ENCODE measurements around the gene SDC3.

SDC3 gene

DNA sequence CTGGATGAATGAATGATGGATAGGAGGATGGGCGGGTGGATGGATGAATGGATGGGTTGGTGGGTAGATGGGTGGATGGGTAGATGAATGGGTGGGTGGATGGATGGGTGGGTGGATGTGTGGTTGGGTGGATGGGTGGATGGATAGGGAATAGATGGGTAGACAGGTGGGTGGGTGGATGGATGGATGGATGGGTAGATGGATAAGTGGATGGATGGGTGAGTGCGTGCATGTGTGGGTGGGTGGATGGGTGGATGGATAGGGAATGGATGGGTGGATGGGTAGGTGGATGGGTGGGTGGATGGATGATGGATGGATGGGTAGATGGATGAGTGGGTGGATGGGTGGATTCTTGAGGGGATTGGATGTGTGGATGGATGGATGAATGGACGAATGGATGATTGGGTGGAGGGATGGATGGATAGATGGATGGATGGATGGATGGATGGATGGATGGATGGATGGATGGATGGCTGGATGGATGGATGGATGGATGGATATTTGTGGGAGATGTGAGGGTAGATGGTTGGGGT, 68.7 kb downstream of the SDC3 start:
- TF ChIP-seq, protein P1, sequence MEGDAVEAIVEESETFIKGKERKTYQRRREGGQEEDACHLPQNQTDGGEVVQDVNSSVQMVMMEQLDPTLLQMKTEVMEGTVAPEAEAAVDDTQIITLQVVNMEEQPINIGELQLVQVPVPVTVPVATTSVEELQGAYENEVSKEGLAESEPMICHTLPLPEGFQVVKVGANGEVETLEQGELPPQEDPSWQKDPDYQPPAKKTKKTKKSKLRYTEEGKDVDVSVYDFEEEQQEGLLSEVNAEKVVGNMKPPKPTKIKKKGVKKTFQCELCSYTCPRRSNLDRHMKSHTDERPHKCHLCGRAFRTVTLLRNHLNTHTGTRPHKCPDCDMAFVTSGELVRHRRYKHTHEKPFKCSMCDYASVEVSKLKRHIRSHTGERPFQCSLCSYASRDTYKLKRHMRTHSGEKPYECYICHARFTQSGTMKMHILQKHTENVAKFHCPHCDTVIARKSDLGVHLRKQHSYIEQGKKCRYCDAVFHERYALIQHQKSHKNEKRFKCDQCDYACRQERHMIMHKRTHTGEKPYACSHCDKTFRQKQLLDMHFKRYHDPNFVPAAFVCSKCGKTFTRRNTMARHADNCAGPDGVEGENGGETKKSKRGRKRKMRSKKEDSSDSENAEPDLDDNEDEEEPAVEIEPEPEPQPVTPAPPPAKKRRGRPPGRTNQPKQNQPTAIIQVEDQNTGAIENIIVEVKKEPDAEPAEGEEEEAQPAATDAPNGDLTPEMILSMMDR (conservative IDR thresholded peaks at IDR 0.05; ENCODE audit: low read length): no peak
- no peak overlapping the region for H3K4me3 ChIP-seq (ENCODE audit: low read length)
- DNase-seq (ENCODE audit: low read depth): no peak

DNA sequence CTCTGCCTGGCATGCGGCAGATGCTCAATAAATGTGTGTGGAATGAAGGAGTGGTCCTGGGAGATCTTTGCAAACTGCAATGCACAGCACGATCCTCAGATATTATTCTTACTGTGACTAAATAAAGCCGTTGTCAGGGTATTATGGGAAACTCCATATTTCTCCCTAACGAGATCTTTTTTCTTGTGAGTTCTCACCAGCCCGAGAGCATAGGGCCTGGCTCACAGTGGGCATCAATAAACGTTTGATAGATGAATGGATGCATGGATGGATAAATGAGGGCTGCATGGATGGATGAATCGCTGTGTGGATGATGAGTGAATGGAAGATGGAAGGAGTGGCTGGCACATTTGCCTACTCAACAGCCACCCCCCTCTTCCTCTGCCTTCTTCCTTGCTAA, 69.6 kb downstream of the SDC3 start:
- no peak overlapping the region for H3K4me3 ChIP-seq (ENCODE audit: low read length)
- DNase-seq (ENCODE audit: low read depth): no peak
- TF ChIP-seq, protein P1 (conservative IDR thresholded peaks at IDR 0.05; ENCODE audit: low read length): no peak

DNA sequence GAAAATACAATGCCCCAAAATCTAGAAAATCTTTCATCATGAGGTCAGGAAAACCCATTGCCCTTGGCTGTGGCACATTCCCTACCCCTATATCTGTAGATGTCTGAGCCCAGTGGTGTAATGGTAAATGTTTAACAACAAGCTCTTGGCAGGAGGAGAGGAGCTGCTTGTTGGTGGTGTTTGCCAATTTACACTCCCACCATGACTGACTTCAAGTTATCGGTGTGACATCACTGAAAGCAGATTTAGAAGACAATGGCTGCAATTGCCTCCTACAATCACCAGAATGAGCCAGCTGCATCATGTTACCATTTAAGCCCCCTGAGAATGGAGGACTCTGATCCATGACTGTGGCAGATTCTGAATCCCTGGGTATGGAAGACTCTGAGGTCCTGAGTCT, 70.9 kb downstream of the SDC3 start:
- DNase-seq (ENCODE audit: low read depth): no peak
- H3K4me3 ChIP-seq (ENCODE audit: low read length): no peak overlapping the region
- TF ChIP-seq, protein P1 (conservative IDR thresholded peaks at IDR 0.05; ENCODE audit: low read length): no peak

DNA sequence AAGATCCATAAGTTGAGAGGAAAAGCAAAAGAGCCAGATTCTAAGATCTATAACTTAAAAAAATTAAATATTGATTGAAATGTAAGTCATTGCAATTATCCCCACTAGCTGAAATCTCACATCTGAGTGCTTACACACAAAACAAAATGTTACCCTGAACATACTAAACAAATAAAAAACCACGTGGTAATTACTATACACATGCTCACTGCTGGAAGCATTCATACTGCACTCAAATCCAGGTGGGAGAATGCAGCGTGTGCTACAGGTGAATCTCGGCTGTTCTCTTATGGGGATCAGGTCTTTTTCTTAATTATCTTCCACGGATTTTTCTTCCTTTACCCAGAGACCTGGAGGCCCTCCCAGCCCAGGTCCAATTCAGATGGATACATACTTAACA, 74.3 kb downstream of the SDC3 start:
- no peak overlapping the region for H3K4me3 ChIP-seq (ENCODE audit: low read length)
- DNase-seq (ENCODE audit: low read depth): no peak
- TF ChIP-seq, protein P1 (conservative IDR thresholded peaks at IDR 0.05; ENCODE audit: low read length): no peak

DNA sequence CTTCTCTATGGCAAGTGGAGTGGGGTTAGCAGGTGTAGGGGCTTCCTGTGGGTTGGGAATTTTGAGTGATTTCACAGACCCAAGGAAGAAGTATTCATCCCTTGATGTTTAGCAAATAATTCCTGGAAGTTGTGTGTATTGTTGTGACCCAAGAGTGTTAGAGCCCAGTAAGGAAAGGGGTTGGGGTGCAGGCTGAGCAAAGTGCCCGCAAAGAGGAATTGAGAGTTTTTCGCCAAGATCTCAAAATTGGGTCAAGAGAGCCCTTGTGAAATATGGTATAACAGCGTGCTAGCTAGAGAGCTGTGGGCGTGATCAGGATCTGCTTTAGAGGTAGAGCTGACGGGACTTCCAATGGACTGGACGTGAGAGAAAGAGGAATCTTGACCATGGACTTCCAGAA, 78.0 kb downstream of the SDC3 start:
- H3K4me3 ChIP-seq (ENCODE audit: low read length): no peak overlapping the region
- DNase-seq (ENCODE audit: low read depth): no peak
- TF ChIP-seq, protein P1 (conservative IDR thresholded peaks at IDR 0.05; ENCODE audit: low read length): no peak

DNA sequence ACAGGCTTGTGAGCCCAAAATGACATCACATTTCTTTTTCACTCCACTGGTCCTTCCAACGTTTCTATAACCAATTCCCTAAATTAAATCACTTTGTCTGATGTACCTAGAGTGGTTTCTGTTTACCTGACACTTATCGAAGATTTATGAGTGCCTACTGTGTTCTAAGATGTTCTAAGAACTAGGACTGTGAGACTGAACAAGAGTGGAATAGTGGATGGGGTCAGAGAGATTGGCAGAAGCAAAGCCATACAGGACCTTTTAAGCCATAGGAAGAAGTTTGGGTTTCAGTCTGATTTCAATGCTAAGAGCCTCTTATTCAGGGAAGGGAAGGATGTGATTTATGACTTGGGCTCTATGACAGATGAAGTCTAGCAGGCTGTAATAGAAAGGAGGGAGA, 78.7 kb downstream of the SDC3 start:
- no peak overlapping the region for H3K4me3 ChIP-seq (ENCODE audit: low read length)
- DNase-seq (ENCODE audit: low read depth): no peak
- TF ChIP-seq, protein P1 (conservative IDR thresholded peaks at IDR 0.05; ENCODE audit: low read length): no peak

DNA sequence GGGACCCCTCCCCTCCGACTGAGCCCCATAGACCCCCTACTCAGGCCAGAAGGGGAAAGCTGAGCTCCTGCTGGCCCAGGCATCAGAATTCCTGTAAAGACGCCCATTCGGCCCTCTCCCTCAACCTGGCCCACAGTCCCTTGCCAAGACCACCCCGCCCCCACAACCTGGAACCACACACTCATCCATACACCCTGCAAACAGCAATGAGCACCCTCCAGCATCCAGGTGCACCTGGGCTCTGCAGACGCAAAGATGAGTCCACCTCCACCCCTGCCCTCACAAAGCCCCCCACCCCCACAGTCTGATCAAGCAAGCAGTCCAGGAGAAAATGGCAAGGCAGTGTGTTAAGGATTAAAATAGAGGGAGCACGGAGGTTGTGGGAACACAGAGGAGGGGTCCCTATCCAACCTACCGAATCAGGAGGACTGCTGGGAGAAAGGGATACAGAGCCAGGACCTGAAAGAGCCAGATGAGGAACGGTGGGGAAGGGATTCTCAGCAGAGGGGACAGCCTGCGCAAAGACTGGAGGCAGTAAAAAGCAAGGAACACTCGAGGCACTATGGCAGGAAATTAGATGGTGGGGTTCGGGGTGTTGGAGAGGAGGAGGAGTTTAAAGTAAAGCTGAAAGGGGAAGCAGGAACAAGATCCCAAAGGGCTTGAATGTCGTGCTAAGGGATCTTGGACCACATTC, 83.7 kb downstream of the SDC3 start:
- TF ChIP-seq, protein P1 (conservative IDR thresholded peaks at IDR 0.05; ENCODE audit: low read length): no peak
- peak overlapping the region; percentile 51 for H3K4me3 ChIP-seq (ENCODE audit: low read length)
- DNase-seq (ENCODE audit: low read depth): no peak
